ENCODE measurements around the gene IL1RL1. TPM values are rescaled to one million over a fixed set of nuclear protein-coding genes. Genes with fewer than 3 reads are reported as not detected.

IL1RL1 gene
- total RNA-seq, 2 donors from 2014 or later = 12.5 to 15.3 TPM

DNA sequence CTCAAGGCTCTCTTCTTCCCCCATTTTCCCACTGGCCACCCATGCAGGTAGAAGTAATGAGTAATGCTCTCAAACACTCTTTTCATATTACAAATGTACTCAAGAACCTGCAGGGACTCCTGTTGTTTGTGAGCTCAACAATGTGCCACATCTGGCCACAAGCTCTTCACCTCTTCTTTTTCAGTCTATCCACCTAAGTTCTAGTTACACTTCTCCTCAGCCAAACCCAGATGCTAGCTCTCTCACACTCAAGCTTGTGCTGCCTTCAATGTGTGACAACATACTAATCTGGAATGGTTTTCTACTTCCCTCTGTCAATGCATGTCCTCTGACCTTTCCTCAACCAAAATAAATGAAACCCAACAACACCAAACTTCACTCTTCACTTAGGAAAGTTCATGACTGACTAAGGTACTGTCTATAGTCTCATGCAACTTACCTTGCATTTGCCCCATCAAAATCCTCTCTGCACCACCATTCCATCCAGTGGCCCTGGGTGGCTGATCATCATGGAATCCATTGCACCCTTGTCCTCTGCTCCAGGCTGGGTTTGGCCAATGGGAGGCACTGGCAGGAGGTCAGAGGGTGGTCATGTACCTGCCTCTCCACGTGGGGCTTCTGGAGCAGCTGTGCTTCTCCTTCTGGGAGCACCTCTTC, 38.9 kb downstream of the IL1RL1 start:
- intact Hi-C loops (cut with DNase I) = no loop called here
- Histone ChIP-seq H3K27me3 (no peaks in the 10 kb centered on the region), H3K27ac (no peak overlapping the region), H3K9me3 (no peaks in the 10 kb centered on the region), H3K36me3 (replicated peaks in 1 of 2; ENCODE audit: insufficient read depth in 1 of 2, low read depth in 2 of 2) (no peaks in the 10 kb centered on the region), H3K4me1 (peaks cover under 1% of the 10 kb centered on the region), H3K4me3 (no peak overlapping the region)
- DNase-seq (no peak), ATAC-seq (no peak)
- TF ChIP-seq, protein P1, sequence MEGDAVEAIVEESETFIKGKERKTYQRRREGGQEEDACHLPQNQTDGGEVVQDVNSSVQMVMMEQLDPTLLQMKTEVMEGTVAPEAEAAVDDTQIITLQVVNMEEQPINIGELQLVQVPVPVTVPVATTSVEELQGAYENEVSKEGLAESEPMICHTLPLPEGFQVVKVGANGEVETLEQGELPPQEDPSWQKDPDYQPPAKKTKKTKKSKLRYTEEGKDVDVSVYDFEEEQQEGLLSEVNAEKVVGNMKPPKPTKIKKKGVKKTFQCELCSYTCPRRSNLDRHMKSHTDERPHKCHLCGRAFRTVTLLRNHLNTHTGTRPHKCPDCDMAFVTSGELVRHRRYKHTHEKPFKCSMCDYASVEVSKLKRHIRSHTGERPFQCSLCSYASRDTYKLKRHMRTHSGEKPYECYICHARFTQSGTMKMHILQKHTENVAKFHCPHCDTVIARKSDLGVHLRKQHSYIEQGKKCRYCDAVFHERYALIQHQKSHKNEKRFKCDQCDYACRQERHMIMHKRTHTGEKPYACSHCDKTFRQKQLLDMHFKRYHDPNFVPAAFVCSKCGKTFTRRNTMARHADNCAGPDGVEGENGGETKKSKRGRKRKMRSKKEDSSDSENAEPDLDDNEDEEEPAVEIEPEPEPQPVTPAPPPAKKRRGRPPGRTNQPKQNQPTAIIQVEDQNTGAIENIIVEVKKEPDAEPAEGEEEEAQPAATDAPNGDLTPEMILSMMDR (IDR thresholded peaks at IDR 0.05) = no peak
- no peak for TF ChIP-seq POLR2A (IDR thresholded peaks at IDR 0.05)
- WGBS, 2 donors = 17 to 30% methylated on average over 1 of the region's 1 CpG

DNA sequence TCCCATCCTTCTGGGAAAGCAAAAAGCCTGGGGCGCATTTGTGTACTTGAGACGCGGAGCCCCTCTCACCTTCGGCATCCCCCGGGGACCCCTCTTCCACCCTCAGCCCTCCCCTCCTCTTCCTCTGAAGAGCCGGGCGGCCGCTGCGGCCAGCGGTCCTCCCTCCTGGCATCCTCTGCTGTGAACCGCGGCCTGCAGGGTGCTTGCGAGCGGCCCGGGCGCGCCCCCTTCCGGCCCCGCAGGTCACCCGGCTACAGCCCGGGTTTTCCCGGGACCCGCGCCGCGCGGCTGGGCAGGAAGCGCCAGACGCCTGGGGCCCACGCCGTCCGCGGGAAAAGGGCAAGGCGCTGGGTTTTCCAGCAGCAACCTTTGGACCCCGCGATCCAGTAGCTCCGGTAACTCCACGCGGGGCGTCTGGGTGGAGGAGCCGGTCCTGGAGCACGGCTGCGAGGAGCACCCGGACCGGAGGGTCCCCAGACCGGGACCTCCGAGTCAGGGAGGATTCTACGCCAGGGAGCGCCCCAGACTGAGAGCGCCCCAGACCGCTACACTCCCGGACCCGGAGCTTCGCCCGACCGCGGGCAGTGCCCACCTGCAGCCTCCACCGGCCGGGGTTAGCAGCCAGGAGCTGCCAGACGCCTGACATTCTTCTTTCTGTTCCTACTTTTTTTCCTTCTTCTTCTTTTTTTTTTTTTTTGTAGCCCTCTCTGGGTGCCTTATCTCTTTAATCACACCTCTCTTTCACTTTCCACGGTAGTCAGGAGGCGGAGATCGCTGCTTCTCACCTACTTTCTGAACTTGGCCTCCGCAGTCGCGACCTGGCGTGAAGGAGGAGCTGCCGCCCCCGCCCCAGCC, 44.4 kb downstream of the IL1RL1 start, which contains the start of gene IL18R1:
TSS of gene IL18R1 (plus strand) at position 271 of the 855 bp plus-strand sequence. CDS start 6,865 bp downstream, outside the sequence.
- WGBS, 2 donors = 3 to 5% methylated on average over 48 to 58 of the region's 69 CpGs
- Histone ChIP-seq H3K4me1 (peaks cover 10% of the 10 kb centered on the region), H3K27ac (peak within 1 kb of the TSS in 3 of 4 donors; percentile 49 to 66 (median 66)), H3K4me3 (peak within 1 kb of the TSS; percentile 46 to 53), H3K27me3 (no peaks in the 10 kb centered on the region), H3K9me3 (no peaks in the 10 kb centered on the region), H3K36me3 (replicated peaks in 1 of 2; ENCODE audit: insufficient read depth in 1 of 2, low read depth in 2 of 2) (no peaks in the 10 kb centered on the region)
- TF ChIP-seq, protein P1 (IDR thresholded peaks at IDR 0.05) = peak; percentile 63 to 88 (median 73)
- peak in 2 of 3 donors; percentile 30 to 39 for TF ChIP-seq POLR2A (IDR thresholded peaks at IDR 0.05)
- intact Hi-C loops (cut with DNase I) = no loop called here
- DNase-seq (peak; percentile 75 to 83 (median 79)), ATAC-seq (peak; percentile 98)

DNA sequence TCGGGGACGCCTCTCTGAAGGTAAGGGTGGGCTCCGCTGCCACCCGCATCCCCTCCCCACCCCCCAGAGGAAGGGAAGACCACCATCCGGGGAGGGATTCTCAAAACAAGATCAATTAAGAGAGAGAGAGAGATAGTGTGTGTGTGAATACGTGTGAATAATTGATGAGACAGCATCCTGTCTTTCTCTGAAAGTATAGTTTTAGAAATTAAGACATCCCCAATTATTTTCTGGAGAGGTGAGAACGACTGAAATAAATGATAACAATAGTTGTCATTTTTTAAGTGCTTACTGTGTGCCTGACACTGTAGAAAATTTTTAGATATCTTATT, 45.0 kb downstream of the IL1RL1 start:
- H3K27ac ChIP-seq = peak overlapping the region in 3 of 4 donors; percentile 49 to 66 (median 66)
- intact Hi-C loops (cut with DNase I) = no loop called here
- no peaks in the 10 kb centered on the region for H3K36me3 ChIP-seq (replicated peaks in 1 of 2; ENCODE audit: insufficient read depth in 1 of 2, low read depth in 2 of 2)
- WGBS, 2 donors = 18 to 30% methylated on average over 5 to 7 of the region's 7 CpGs
- ATAC-seq (no peak), DNase-seq (no peak)
- H3K4me3 ChIP-seq = peak overlapping the region in 1 of 2 donors; percentile 53
- TF ChIP-seq, protein P1 (IDR thresholded peaks at IDR 0.05) = no peak
- TF ChIP-seq POLR2A (IDR thresholded peaks at IDR 0.05) = no peak
- no peaks in the 10 kb centered on the region for H3K27me3 ChIP-seq
- H3K9me3 ChIP-seq = no peaks in the 10 kb centered on the region
- peaks cover 10% of the 10 kb centered on the region for H3K4me1 ChIP-seq

DNA sequence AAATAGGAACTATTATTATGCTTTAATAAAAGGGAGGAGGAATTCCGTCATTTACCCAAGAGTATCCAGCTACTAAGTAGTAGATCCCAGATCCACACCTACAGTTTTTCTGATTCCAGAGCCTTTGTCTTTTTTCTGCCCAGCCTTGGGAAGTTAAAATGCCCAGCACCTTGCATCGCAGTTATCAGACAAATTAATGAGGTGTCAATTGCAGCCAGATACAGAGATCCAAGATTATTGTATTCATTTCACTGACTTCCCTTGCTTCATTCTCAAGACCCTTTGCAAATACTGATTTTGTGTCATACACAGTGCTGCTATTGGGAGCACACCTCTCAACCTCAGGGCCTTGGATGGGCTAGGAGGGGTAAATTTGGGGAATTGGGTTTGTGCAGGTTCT, 45.4 kb downstream of the IL1RL1 start:
- intact Hi-C loops (cut with DNase I) = no loop called here
- WGBS, 2 donors = 77 to 79% methylated on average over 2 of the region's 2 CpGs
- H3K27ac ChIP-seq = no peak overlapping the region
- TF ChIP-seq, protein P1 (IDR thresholded peaks at IDR 0.05) = no peak
- no peak for TF ChIP-seq POLR2A (IDR thresholded peaks at IDR 0.05)
- ATAC-seq (no peak), DNase-seq (no peak)
- no peak overlapping the region for H3K4me3 ChIP-seq
- no peaks in the 10 kb centered on the region for H3K27me3 ChIP-seq
- peaks cover 10% of the 10 kb centered on the region for H3K4me1 ChIP-seq
- no peaks in the 10 kb centered on the region for H3K9me3 ChIP-seq
- no peaks in the 10 kb centered on the region for H3K36me3 ChIP-seq (replicated peaks in 1 of 2; ENCODE audit: insufficient read depth in 1 of 2, low read depth in 2 of 2)

Measured in body of pancreas (tissue), 4 donors.